Cerebellar nuclear complex (tissue), 1 donor: ENCODE measurements around the gene FAM89A.
"Not testable (repeated sequence)": the region's sequence is repeated elsewhere in the genome, so short reads cannot be mapped to it uniquely, and the experiment has no call there.

Experiments
- DNase-seq, 2 experiments: peaks; one replicate each; lab custom pipeline; 2025; lab: John Stamatoyannopoulos, UW

FAM89A gene

DNA sequence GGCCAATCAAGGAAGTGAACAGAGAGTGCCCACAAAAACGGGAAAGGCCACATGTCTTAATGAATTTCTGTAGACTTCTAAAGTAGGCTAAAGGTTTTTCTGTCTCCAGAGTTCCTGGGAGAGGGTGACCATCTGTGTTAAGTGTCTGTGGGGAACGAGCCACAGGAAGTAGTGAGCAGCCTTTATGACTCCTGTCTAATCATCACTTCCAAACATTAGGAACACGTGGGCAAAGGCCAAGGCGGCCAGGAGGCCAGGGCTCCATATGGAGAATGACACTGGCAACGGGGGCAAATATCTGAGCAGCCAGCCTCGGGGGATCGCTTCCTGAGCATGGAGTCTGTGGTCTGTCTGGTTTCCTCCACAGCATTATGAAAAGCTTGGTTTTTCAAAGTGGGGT is 7.1 kb downstream of the FAM89A start:
- DNase-seq = no peak

DNA sequence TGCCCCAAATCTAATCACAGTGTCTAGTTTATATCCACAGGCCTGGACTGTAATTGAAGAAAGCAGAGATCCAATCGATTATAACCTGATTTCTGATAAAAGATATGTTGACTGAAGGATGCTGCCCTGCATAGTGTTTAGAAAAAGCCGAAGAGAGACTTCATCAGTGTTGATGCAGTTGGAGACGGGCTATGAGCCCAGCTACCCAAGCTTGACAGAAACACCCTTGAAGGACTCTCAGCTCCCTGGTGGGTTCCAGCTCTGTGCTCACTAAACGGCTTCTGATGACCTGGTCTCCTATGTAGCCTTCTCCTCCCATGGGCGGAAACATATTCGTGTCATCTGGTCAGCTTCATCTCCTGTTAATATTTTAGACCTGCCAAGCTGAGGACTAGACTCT is 10.2 kb downstream of the FAM89A start:
- no peak for DNase-seq

DNA sequence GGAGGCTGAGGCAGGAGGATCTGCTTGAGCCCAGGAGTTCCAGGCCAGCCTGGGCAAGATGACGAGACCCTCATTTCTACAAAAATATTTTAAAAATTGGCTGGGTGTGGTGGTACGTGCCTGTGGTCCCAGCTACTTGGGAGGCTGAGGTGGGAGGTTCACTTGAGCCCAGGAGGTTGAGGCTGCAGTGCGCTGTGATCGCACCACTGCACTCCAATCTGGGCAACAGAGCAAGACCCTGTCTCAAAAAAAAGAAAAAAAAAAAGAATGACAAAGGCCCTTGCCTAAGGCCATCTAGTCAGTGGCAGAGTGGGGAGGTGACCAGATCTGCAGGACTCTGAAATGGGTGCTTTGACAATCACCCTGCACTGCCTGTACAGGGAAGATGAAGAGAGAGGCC is 10.8 kb downstream of the FAM89A start:
- DNase-seq = not testable (repeated sequence)

DNA sequence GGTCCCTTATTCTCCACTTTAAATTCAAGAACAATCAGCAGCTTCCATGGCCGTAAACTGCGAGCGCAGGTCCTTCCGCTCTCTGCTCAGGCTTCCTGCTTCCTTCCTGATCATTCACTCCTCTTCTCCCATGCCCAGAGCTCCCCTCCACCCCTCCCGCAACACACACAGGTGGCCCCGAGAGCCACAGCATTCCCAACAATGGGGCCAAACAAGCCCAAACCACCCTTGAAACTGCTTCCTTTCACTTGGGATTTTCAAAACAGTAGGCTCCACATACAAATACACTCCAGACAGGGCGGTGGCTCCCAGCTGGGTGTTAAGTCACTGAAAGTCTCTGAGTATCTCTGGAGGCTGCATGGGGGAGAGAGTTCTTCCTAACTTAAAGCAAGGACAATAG is 11.4 kb downstream of the FAM89A start:
- DNase-seq = no peak

- no peak for DNase-seq
Measured at GRCh38 chr1:231027971-231028370, 12.1 kb downstream of the FAM89A start.

- DNase-seq = no peak
Measured at GRCh38 chr1:231027136-231027925, 12.7 kb downstream of the FAM89A start.

GRCh38 chr1:231026576-231026975 is 13.5 kb downstream of the FAM89A start:
- no peak for DNase-seq

- no peak for DNase-seq
Measured at GRCh38 chr1:231023150-231023549, 16.9 kb downstream of the FAM89A start.

DNA sequence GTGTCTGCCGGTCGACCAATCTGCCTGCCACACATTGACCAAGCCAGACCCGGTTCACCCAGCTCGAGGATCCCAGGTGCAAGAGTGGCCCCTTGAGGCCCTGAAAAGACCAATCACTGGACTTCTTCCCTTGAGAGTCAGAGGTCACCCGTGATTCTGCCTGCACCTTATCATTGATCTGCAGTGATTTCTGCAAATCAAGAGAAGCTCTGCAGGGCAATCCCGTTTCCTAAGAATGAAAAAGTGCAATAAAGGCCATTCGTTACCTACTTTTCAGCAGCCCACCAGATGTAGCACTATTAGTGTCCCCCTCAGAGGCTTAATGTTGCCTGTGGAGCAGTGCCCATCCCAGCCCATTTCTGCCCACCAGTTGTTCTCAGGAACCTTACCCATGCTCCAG is 17.5 kb downstream of the FAM89A start:
- DNase-seq = not testable (repeated sequence)

- no peak for DNase-seq
Measured at GRCh38 chr1:231021540-231022031, 18.5 kb downstream of the FAM89A start.

- no peak for DNase-seq
Measured at GRCh38 chr1:231020816-231021215, 19.2 kb downstream of the FAM89A start.

DNA sequence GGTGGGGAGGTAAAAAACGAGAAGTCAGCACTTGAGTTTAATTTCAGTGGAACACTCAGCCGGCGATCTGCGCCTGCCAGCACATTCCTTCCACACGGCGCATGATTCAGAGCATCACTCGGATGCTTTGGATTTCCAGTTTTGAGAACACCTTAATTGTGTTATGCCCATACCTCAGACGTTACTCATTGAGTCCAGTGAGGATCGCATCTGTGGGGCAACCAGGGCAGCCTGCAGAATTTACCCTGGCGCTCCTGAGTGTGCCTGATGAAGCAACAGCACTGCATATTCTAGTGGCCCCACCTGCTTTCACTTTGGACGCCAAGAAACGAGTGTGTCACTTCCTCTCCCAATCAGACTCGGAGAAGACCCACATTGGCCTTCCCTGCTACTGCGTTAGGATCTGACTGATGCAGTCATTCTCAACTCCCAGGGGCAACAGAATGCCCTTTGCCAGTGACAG is 19.9 kb downstream of the FAM89A start:
- no peak for DNase-seq

DNA sequence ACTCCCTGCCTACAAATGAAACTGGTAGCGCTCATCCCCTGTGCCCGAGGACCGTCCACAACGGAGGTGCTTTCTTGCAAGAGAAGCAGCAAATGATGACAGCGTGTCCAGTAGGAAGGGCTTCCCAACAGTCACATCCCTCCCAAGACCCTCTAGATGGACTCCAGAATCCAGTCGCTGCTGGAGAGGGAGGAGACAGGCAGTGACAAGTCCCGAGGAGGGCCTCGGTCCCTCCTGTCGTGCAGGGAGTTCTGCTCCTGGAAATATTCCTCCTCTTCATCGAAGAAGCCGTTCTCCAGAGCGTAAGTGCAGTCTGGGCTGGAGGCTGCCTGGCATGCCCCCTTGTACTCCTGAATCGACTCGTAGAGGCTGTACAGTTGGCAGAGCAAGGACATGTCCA is 20.3 kb downstream of the FAM89A start:
- no peak for DNase-seq

GRCh38 chr1:231016966-231017365 is 23.1 kb downstream of the FAM89A start:
- DNase-seq = no peak

DNA sequence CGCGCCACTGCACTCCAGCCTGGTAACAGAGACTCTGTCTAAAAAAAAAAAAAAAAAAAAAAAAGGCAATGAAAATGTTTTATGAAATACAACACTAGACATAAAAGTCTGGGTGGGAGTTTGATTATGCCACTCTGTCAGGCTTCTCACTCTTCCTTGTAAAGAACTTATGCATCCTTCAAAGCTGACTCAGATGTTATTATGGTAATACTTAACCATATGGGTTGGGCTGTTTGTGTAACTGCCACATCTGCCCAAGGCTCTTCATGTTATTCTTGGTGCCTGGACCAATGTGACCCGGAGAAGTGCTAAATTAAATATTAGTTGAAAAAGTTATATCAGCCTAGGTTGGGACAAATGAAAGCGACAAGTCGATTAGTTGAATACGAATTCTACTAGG is 23.8 kb downstream of the FAM89A start:
- DNase-seq = no peak

DNA sequence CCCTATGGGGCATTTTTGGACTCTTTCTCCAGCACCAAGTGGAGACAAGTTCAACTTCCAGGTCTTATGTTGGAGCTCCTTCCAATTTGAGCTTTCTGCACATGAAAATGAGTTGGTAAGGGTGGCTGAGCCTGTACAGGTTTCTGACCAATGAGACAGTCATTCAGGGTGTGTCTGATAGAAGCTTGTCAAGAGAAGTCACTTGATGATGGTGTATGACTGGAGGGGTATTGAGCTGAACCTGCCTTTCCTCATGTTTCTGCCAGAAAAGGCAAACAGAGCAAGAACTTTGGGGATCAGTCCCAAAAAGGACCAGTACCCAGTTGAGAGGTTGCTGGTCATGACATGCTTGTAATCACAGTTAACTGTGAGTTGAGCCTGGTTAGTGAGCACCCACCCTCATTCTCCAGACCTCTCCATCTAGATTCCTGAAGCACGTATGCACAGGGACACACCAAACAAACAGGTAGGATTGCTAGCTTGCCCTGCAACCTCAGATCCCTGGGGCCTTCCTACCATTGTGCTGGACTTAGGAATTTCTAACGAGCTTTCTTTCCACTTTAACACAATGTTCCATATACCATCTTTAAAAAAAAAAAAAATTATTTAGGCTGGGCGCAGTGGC is 26.6 kb downstream of the FAM89A start:
- no peak for DNase-seq

- DNase-seq = no peak
Measured at GRCh38 chr1:231011963-231012362, 28.1 kb downstream of the FAM89A start.

- no peak for DNase-seq
Measured at GRCh38 chr1:231011360-231011759, 28.7 kb downstream of the FAM89A start.

GRCh38 chr1:231007535-231007934 is 32.5 kb downstream of the FAM89A start:
- DNase-seq = not testable (repeated sequence)

DNA sequence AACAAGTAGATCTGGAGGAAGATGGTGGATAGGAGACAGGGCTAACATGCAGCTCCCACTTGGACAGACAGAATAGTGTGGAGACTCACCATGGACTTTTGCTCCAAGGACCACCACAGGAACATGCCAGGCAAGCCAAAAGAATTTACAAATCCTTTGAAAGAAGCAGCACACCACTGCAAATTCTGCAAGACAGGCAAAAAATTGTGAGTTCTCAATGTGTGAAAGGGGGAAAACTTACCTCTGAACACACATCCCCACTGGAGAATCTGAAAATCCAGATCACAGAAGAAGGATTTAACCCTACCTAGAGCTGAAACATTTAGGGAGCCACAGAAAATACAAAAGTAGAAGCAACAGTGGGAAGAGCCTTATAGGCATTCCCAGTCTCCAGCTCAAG is 38.2 kb downstream of the FAM89A start:
- no peak for DNase-seq

GRCh38 chr1:231000639-231001038 is 39.4 kb downstream of the FAM89A start:
- no peak for DNase-seq

DNA sequence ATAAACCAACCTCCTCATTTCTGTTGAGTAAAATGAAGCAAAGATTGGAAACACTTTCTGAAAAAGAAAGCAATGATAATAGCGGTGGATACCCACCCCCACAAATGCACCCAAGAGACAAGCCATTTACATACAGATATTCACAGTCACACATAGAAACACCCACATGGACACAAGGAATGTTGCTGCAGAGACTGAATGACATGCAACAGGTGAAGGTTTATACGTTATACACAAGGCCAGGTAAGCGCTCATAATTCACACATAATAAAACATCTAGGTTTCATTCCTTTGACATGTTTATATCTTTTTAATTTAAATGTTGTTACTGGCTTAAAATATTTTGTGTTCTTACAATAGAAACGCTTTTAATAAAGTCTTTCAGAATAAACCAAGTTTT is 39.9 kb downstream of the FAM89A start:
- no peak for DNase-seq

- no peak for DNase-seq
Measured at GRCh38 chr1:230994860-230995259, 45.2 kb downstream of the FAM89A start.
